H1 (cell line): ENCODE measurements around the gene MAML3. TPM values are rescaled to one million over a fixed set of nuclear protein-coding genes. Genes with fewer than 3 reads are reported as not detected.

Experiments used
- CTCF ChIA-PET: fragments of 300-600 bp; sonication (Branson Sonifier 250); formaldehyde crosslinking; loops from one replicate; lab custom pipeline; 2021; ENCODE audit not compliant: partially characterized antibody; lab: Charles Lee
- POLR2A ChIA-PET: fragments of 300-600 bp; sonication (Branson Sonifier 250); formaldehyde crosslinking; loops from one replicate; lab custom pipeline; 2021; ENCODE audit warnings: inconsistent platforms; ENCODE audit not compliant: partially characterized antibody; lab: Charles Lee
- DNase-seq, 2 experiments: peaks; one replicate each; pipeline versions ENCODE4 v3.0.0 to v3.0.0-alpha.2; 2010 to 2022; ENCODE audit warnings: low spot score in 2 of 2, low read depth in 1 of 2, mixed read lengths in 1 of 2
- FAIRE-seq: peaks from 2 replicates; lab custom pipeline; 2011; peaks lifted over from hg19 to GRCh38; lab: Jason Lieb, UNC
- H2AFZ ChIP-seq: 2 replicates; pipeline ENCODE4 v1.8.1; 2012; ENCODE audit warnings: low read length, inconsistent platforms
- H2AK5ac ChIP-seq: 2 replicates; pipeline ENCODE4 v1.6.1; 2013; ENCODE audit warnings: low read depth, low read length
- H2BK120ac ChIP-seq: replicated peaks from 2 replicates; pipeline ENCODE3; 2013; ENCODE audit warnings: low read depth, low read length, inconsistent platforms
- H2BK12ac ChIP-seq: 2 replicates; pipeline ENCODE4 v1.6.1; 2013; ENCODE audit warnings: low read depth, low read length
- H2BK15ac ChIP-seq: 2 replicates; pipeline ENCODE4 v1.6.1; 2013; ENCODE audit warnings: low read length
- H2BK20ac ChIP-seq: 2 replicates; pipeline ENCODE4 v1.6.1; 2013; ENCODE audit warnings: low read length
- H2BK5ac ChIP-seq: 2 replicates; pipeline ENCODE4 v1.6.1; 2013; ENCODE audit warnings: low read depth, low read length
- H3K14ac ChIP-seq: 2 replicates; pipeline ENCODE4 v1.6.1; 2013; ENCODE audit warnings: inconsistent platforms; ENCODE audit not compliant: insufficient read length
- H3K18ac ChIP-seq: 2 replicates; pipeline ENCODE4 v1.6.1; 2013; ENCODE audit warnings: low read length; ENCODE audit errors: extremely low read depth
- H3K23ac ChIP-seq: 2 replicates; pipeline ENCODE4 v1.6.1; 2013; ENCODE audit warnings: inconsistent platforms; ENCODE audit not compliant: insufficient read length
- H3K23me2 ChIP-seq: 2 replicates; pipeline ENCODE4 v1.6.1; 2013; ENCODE audit warnings: low read depth, low read length
- H3K27ac ChIP-seq: 2 replicates; pipeline ENCODE4 v1.6.1; 2011; ENCODE audit warnings: low read depth, low read length, inconsistent platforms
- H3K27me3 ChIP-seq, 4 experiments: replicated peaks in 1 of 4; 1 replicate in 1 of 4; 2 replicates in 3 of 4; pipeline versions ENCODE4 v1.6.1 to v1.8.1; 2011 to 2013; ENCODE audit warnings: low read length in 3 of 4, mild to moderate bottlenecking in 3 of 4, inconsistent platforms in 2 of 4, mixed read lengths in 2 of 4, moderate library complexity in 1 of 4; ENCODE audit not compliant: control insufficient read depth in 3 of 4, insufficient read depth in 3 of 4; ENCODE audit errors: extremely low read depth in 1 of 4
- H3K36me3 ChIP-seq, 4 experiments: 2 replicates each; pipeline versions ENCODE4 v1.6.1 to v1.8.1; 2011 to 2013; ENCODE audit warnings: mild to moderate bottlenecking in 4 of 4, low read length in 3 of 4, moderate library complexity in 2 of 4, control low read depth in 1 of 4, inconsistent platforms in 1 of 4; ENCODE audit not compliant: insufficient read depth in 4 of 4, control insufficient read depth in 2 of 4
- H3K4ac ChIP-seq: replicated peaks from 2 replicates; pipeline ENCODE3; 2013; ENCODE audit warnings: low read length, low read depth, mixed read lengths, inconsistent platforms; ENCODE audit not compliant: insufficient read length
- H3K4me1 ChIP-seq, 4 experiments: replicated peaks in 1 of 4; 1 replicate in 1 of 4; 2 replicates in 3 of 4; pipeline versions ENCODE4 v1.6.1 to v1.8.1; 2011 to 2013; ENCODE audit warnings: low read length in 3 of 4, inconsistent platforms in 2 of 4, mixed read lengths in 1 of 4; ENCODE audit not compliant: insufficient read depth in 4 of 4, control insufficient read depth in 3 of 4
- H3K4me2 ChIP-seq, 2 experiments: 2 replicates each; pipeline versions ENCODE4 v1.6.1 to v1.8.1; 2011 to 2013; ENCODE audit warnings: low read depth in 2 of 2, low read length in 2 of 2, control low read depth in 1 of 2, inconsistent platforms in 1 of 2, mild to moderate bottlenecking in 1 of 2; ENCODE audit not compliant: insufficient read depth in 1 of 2
- H3K4me3 ChIP-seq, 4 experiments: fragments of 200-600, 300-600 bp in 1 of 4; sonication (generic), shearing (Covaris generic), sonication (Bioruptor Twin) in 1 of 4; 2 replicates each; pipeline versions ENCODE4 v1.5.1 to v1.8.1; 2011 to 2016; ENCODE audit warnings: low read length in 4 of 4, low read depth in 3 of 4, control low read depth in 2 of 4, inconsistent platforms in 2 of 4, mild to moderate bottlenecking in 2 of 4, mixed read lengths in 1 of 4, moderate library complexity in 1 of 4; ENCODE audit not compliant: insufficient read depth in 2 of 4; ENCODE audit errors: extremely low read depth in 1 of 4
- H3K56ac ChIP-seq: replicated peaks from 2 replicates; pipeline ENCODE3; 2013; ENCODE audit warnings: low read depth, mild to moderate bottlenecking, mixed read lengths, low read length, inconsistent platforms; ENCODE audit not compliant: insufficient read length
- H3K79me1 ChIP-seq: 2 replicates; pipeline ENCODE4 v1.6.1; 2013; ENCODE audit warnings: low read depth, low read length, control low read depth
- H3K79me2 ChIP-seq, 2 experiments: 2 replicates each; pipeline versions ENCODE4 v1.6.1 to v1.8.1; 2012 to 2013; ENCODE audit warnings: low read length in 2 of 2, mild to moderate bottlenecking in 2 of 2, inconsistent platforms in 1 of 2; ENCODE audit not compliant: insufficient read depth in 2 of 2, control insufficient read depth in 1 of 2
- H3K9ac ChIP-seq, 4 experiments: replicated peaks in 1 of 4; 1 replicate in 1 of 4; 2 replicates in 3 of 4; pipeline versions ENCODE4 v1.6.1 to v1.8.1; 2011 to 2013; ENCODE audit warnings: low read depth in 3 of 4, low read length in 3 of 4, control low read depth in 2 of 4, mild to moderate bottlenecking in 2 of 4, moderate library complexity in 2 of 4, inconsistent platforms in 1 of 4; ENCODE audit errors: extremely low read depth in 1 of 4
- H3K9me3 ChIP-seq, 2 experiments: 2 replicates each; pipeline versions ENCODE4 v1.6.1 to v1.8.1; 2012 to 2013; ENCODE audit warnings: mild to moderate bottlenecking in 2 of 2, moderate library complexity in 2 of 2, control low read depth in 1 of 2, inconsistent platforms in 1 of 2, low read depth in 1 of 2, low read length in 1 of 2, mixed read lengths in 1 of 2; ENCODE audit not compliant: insufficient read depth in 2 of 2
- H4K20me1 ChIP-seq, 2 experiments: replicated peaks in 1 of 2; 2 replicates each; pipeline versions ENCODE3 to v1.8.1; 2011 to 2013; ENCODE audit warnings: inconsistent platforms in 2 of 2, low read length in 2 of 2, mild to moderate bottlenecking in 1 of 2; ENCODE audit not compliant: insufficient read depth in 2 of 2, control insufficient read depth in 1 of 2
- H4K5ac ChIP-seq: 2 replicates; pipeline ENCODE4 v1.6.1; 2013; ENCODE audit warnings: low read length, low read depth, mixed read lengths, inconsistent platforms; ENCODE audit not compliant: insufficient read length
- H4K8ac ChIP-seq: 2 replicates; pipeline ENCODE4 v1.8.0; 2013; ENCODE audit warnings: mild to moderate bottlenecking, moderate library complexity, low read length, inconsistent platforms; ENCODE audit not compliant: insufficient read depth; ENCODE audit errors: extremely low read depth
- H4K91ac ChIP-seq: replicated peaks from 2 replicates; pipeline ENCODE3; 2013; ENCODE audit warnings: low read length, mixed read lengths, inconsistent platforms; ENCODE audit not compliant: insufficient read length
- PHF8 ChIP-seq: fragments of 200-600 bp; sonication (generic); conservative IDR thresholded peaks from 2 replicates; pipeline ENCODE4 v1.7.1; 2012; ENCODE audit warnings: low read depth, mild to moderate bottlenecking, inconsistent platforms, low read length, moderate library complexity
- TCF12 ChIP-seq: IDR thresholded peaks from 2 replicates; pipeline ENCODE4 v1.6.1; 2011; ENCODE audit warnings: low read depth, mild to moderate bottlenecking, low read length
- polyA plus RNA-seq, 7 experiments: library from polyadenylated mRNA; depleted of rRNA in 3 of 7; stranded (reverse) in 5 of 7; unstranded in 2 of 7; fragments of >200 nt in 5 of 7; fragments of 200-250 nt in 2 of 7; gene quantifications; 1 replicate in 5 of 7; 2 replicates in 1 of 7; 4 replicates in 1 of 7; pipeline versions ENCODE4 v1.2.1 to v1.2.3, GENCODE V29; 2011 to 2013; ENCODE audit warnings: missing spikeins in 2 of 7, mixed read lengths in 2 of 7
- total RNA-seq: library from RNA; stranded (reverse); fragmentation: NEBNext Ultra II Directional; extraction: Animal tissue kit (Norgen Biotek cat#: 25700); gene quantifications from 2 replicates; pipeline ENCODE4 v1.2.1, GENCODE V29; 2021

MAML3 gene
- total and polyA plus RNA-seq, 2 of the 8 experiments (the other 6 are each of a cell fraction or from before 2014, with no cell fraction given) = 2.1 to 5.7 TPM

DNA sequence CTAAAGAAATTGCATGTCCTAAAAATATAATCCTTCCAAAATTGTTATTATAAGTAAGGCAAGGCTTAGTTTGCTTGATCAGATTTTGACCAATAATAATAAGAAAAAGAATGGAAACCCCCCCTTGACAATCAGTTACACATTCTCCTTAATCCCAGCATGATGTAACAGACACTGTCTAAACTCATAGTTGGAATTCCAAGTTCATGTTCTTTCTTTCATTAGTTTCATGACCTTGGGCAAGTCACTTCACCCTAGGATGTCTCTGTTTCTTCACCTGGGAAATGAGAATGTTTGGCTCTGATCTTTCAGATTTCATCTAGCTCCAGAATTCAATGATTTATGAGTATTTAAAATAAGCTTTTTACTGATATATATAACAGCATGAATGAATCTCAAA is 64.8 kb downstream of the MAML3 start:
- peak overlapping the region; percentile 97; the same call in 1 of the 2 replicates for H2BK12ac ChIP-seq
- H4K20me1 ChIP-seq = no peaks in the 10 kb centered on the region
- no peaks in the 10 kb centered on the region for H3K23me2 ChIP-seq
- H2AK5ac ChIP-seq = no peak overlapping the region
- H3K79me2 ChIP-seq = no peaks in the 10 kb centered on the region
- no peak overlapping the region for H3K18ac ChIP-seq
- ChIA-PET CTCF (interaction anchor here (0.6 to 3.4 kb wide), 3 partner anchors 12 to 37 kb away, joined by 3 to 20 read pairs (median 4); no protein-coding TSS in a partner anchor), POLR2A (interaction anchor here (0.5 to 1.7 kb wide), 2 partner anchors 12 to 128 kb away, joined by 3 read pairs; no protein-coding TSS in a partner anchor)
- H3K4me3 ChIP-seq = no peak overlapping the region
- H3K9ac ChIP-seq = no peak overlapping the region
- FAIRE-seq (no peak), DNase-seq (no peak)
- no peaks in the 10 kb centered on the region for H3K79me1 ChIP-seq
- H3K56ac ChIP-seq = no peak overlapping the region
- TF ChIP-seq PHF8 = no peak
- TF ChIP-seq TCF12 = no peak
- no peak overlapping the region for H3K4me2 ChIP-seq
- H2BK15ac ChIP-seq = 0 out of 2 replicates have a peak overlapping the region, but pooled peaks have one; percentile 8
- H3K23ac ChIP-seq = no peak overlapping the region
- peaks cover 5 to 24% (median 16%) of the 10 kb centered on the region in 4 experiments for H3K4me1 ChIP-seq
- no peak overlapping the region for H2BK20ac ChIP-seq
- no peak overlapping the region for H3K4ac ChIP-seq
- H2AFZ ChIP-seq = no peak overlapping the region
- H4K91ac ChIP-seq = no peak overlapping the region
- no peak overlapping the region for H3K27ac ChIP-seq
- H2BK5ac ChIP-seq = no peak overlapping the region
- H3K14ac ChIP-seq = no peak overlapping the region
- H4K8ac ChIP-seq = no peak overlapping the region
- no peaks in the 10 kb centered on the region for H3K36me3 ChIP-seq
- H3K9me3 ChIP-seq = no peaks in the 10 kb centered on the region
- H4K5ac ChIP-seq = no peak overlapping the region
- H2BK120ac ChIP-seq = no peak overlapping the region
- H3K27me3 ChIP-seq = no peaks in the 10 kb centered on the region
